HCT116 (cell line): ENCODE data around the gene CHEK2. TPM values are rescaled to one million over a fixed set of nuclear protein-coding genes. Genes with fewer than 3 reads are reported as not detected.

Experiments
- ATAC-seq: fragments of 200-7000 bp; cut with Tn5 transposase; 2 replicates; pipeline ENCODE4 v1.9.1; 2020; ENCODE audit warnings: mild to moderate bottlenecking, moderate library complexity
- BruUV-seq: library from RNA; stranded (reverse); fragments of 400-500 nt; replicated peaks from 2 replicates; lab custom pipeline; 2021; lab: Mats Ljungman, UMichigan
- CTCF ChIA-PET: fragments of 300-600 bp; sonication (Branson Sonifier 250); formaldehyde crosslinking; loops from one replicate; lab custom pipeline; 2021; ENCODE audit warnings: antibody characterized with exemption; lab: Charles Lee
- POLR2A ChIA-PET: fragments of 300-600, 350-600 bp; sonication (Branson Sonifier 250); formaldehyde crosslinking; loops from one replicate; lab custom pipeline; 2021; ENCODE audit warnings: antibody characterized with exemption; lab: Charles Lee
- RAD21 ChIA-PET, 2 experiments: fragments of 300-600 bp; sonication (Branson Sonifier 250); formaldehyde crosslinking; loops; one replicate each; lab custom pipeline; 2023; ENCODE audit warnings: low total read pairs in 2 of 2; ENCODE audit not compliant: uncharacterized antibody in 2 of 2, unreplicated experiment in 2 of 2, low non-redundant PET in 1 of 2; lab: Charles Lee
- DNase-seq: peaks from one replicate; pipeline ENCODE4 v3.0.0-alpha.2; 2010; ENCODE audit warnings: low read depth, low spot score
- H2AFZ ChIP-seq: fragments of 200-600 bp; shearing (Covaris generic), sonication (generic); 2 replicates; pipeline ENCODE4 v1.6.1; 2017; ENCODE audit warnings: low read depth, mixed run types, mixed read lengths, antibody characterized with exemption, low read length; ENCODE audit not compliant: poor library complexity, severe bottlenecking
- H3K27ac ChIP-seq: 2 replicates; pipeline ENCODE4 v1.5.1; 2012; ENCODE audit warnings: low read depth, low read length
- H3K27me3 ChIP-seq: fragments of 200-600 bp; sonication (generic); 2 replicates; pipeline ENCODE4 v1.6.1; 2016; ENCODE audit warnings: mixed run types, low read length, mixed read lengths; ENCODE audit not compliant: insufficient read depth
- H3K36me3 ChIP-seq, 2 experiments: fragments of 200-500 bp in 1 of 2; fragments of 200-600 bp in 1 of 2; sonication (Bioruptor generic) in 1 of 2; sonication (generic) in 1 of 2; 2 replicates each; pipeline versions ENCODE4 v1.5.1 to v1.6.1; 2014 to 2016; ENCODE audit warnings: low read length in 2 of 2, inconsistent platforms in 1 of 2, mixed read lengths in 1 of 2, mixed run types in 1 of 2; ENCODE audit not compliant: insufficient read depth in 2 of 2, control insufficient read depth in 1 of 2
- H3K4me1 ChIP-seq, 2 experiments: fragments of 200-600 bp in 1 of 2; sonication (generic) in 1 of 2; 2 replicates each; pipeline versions ENCODE4 v1.5.1 to v1.6.1; 2012 to 2017; ENCODE audit warnings: low read length in 2 of 2, inconsistent platforms in 1 of 2, mild to moderate bottlenecking in 1 of 2, mixed read lengths in 1 of 2, mixed run types in 1 of 2, moderate library complexity in 1 of 2; ENCODE audit not compliant: insufficient read depth in 2 of 2, control insufficient read depth in 1 of 2
- H3K4me2 ChIP-seq: fragments of 200-600 bp; sonication (generic); 2 replicates; pipeline ENCODE4 v1.6.1; 2017; ENCODE audit warnings: mixed run types, low read length, mixed read lengths
- H3K4me3 ChIP-seq, 2 experiments: fragments of 200-600 bp in 1 of 2; sonication (generic) in 1 of 2; replicated peaks in 1 of 2; 2 replicates each; pipeline ENCODE4 v1.5.1; 2011 to 2016; ENCODE audit warnings: low read length in 2 of 2, control low read depth in 1 of 2, low read depth in 1 of 2, mild to moderate bottlenecking in 1 of 2, mixed read lengths in 1 of 2, mixed run types in 1 of 2
- H3K79me2 ChIP-seq: fragments of 200-600 bp; sonication (generic); 2 replicates; pipeline ENCODE4 v1.6.1; 2017; ENCODE audit warnings: mild to moderate bottlenecking, mixed run types, low read length, moderate library complexity, mixed read lengths; ENCODE audit not compliant: insufficient read depth
- H3K9ac ChIP-seq: fragments of 200-600 bp; sonication (generic); 2 replicates; pipeline ENCODE4 v1.6.1; 2016; ENCODE audit warnings: low read length, mixed read lengths
- H3K9me2 ChIP-seq: fragments of 200-600 bp; sonication (generic), shearing (Covaris generic); 2 replicates; pipeline ENCODE4 v1.6.1; 2017; ENCODE audit warnings: mixed run types, mild to moderate bottlenecking, moderate library complexity; ENCODE audit not compliant: insufficient read depth
- H3K9me3 ChIP-seq, 2 experiments: fragments of 200-500 bp in 1 of 2; fragments of 200-600 bp in 1 of 2; sonication (Bioruptor generic) in 1 of 2; sonication (generic) in 1 of 2; 2 replicates each; pipeline ENCODE4 v1.6.1; 2014 to 2017; ENCODE audit warnings: low read length in 2 of 2, mixed read lengths in 2 of 2, inconsistent platforms in 1 of 2, low read depth in 1 of 2, mild to moderate bottlenecking in 1 of 2, mixed run types in 1 of 2, moderate library complexity in 1 of 2; ENCODE audit not compliant: control insufficient read depth in 1 of 2, insufficient read depth in 1 of 2
- H4K20me1 ChIP-seq: fragments of 200-600 bp; sonication (generic), shearing (Covaris generic); 2 replicates; pipeline ENCODE4 v1.6.1; 2017; ENCODE audit warnings: mixed run types, mild to moderate bottlenecking, moderate library complexity; ENCODE audit not compliant: insufficient read depth
- ATF3 ChIP-seq: IDR thresholded peaks from 2 replicates; pipeline ENCODE4 v1.6.1; 2012
- CEBPB ChIP-seq: IDR thresholded peaks from 2 replicates; pipeline ENCODE4 v1.6.1; 2012; ENCODE audit warnings: low read depth
- CTCF ChIP-seq, 3 experiments: fragments of 200-600 bp in 1 of 3; sonication (generic) in 1 of 3; IDR thresholded peaks in 2 of 3; conservative IDR thresholded peaks in 1 of 3; 2 replicates each; pipeline ENCODE4 v1.5.1; 2012 to 2017; ENCODE audit warnings: low read depth in 2 of 3, low read length in 2 of 3, antibody characterized with exemption in 1 of 3, borderline replicate concordance in 1 of 3, control low read depth in 1 of 3, mild to moderate bottlenecking in 1 of 3, mixed read lengths in 1 of 3, mixed run types in 1 of 3, moderate library complexity in 1 of 3; ENCODE audit not compliant: insufficient read depth in 1 of 3
- EGR1 ChIP-seq: IDR thresholded peaks from 2 replicates; pipeline ENCODE4 v1.6.1; 2012; ENCODE audit warnings: low read depth
- ELF1 ChIP-seq: IDR thresholded peaks from 2 replicates; pipeline ENCODE4 v1.6.1; 2012; ENCODE audit warnings: low read depth, borderline replicate concordance
- EZH2 ChIP-seq: fragments of 200-600 bp; sonication (generic); IDR thresholded peaks from 2 replicates; pipeline ENCODE4 v1.6.1; 2017; ENCODE audit warnings: antibody characterized with exemption, mixed run types
- FOSL1 ChIP-seq: IDR thresholded peaks from 2 replicates; pipeline ENCODE4 v1.6.1; 2012; ENCODE audit warnings: low read depth
- POLR2AphosphoS5 ChIP-seq: IDR thresholded peaks from 2 replicates; pipeline ENCODE4 v1.6.1; 2011; ENCODE audit warnings: mild to moderate bottlenecking, low read depth, low read length, moderate library complexity
- SIN3A ChIP-seq: IDR thresholded peaks from 2 replicates; pipeline ENCODE4 v1.6.1; 2012; ENCODE audit warnings: low read depth
- SRF ChIP-seq: IDR thresholded peaks from 2 replicates; pipeline ENCODE4 v1.6.1; 2012; ENCODE audit warnings: low read depth
- TCF7L2 ChIP-seq: IDR thresholded peaks from 2 replicates; pipeline ENCODE4 v1.7.0; 2011; ENCODE audit warnings: borderline replicate concordance, inconsistent platforms; ENCODE audit not compliant: insufficient read depth, insufficient read length; ENCODE audit errors: extremely low read depth
- YY1 ChIP-seq: IDR thresholded peaks from 2 replicates; pipeline ENCODE4 v1.6.1; 2011; ENCODE audit warnings: low read length, low read depth, moderate library complexity, mild to moderate bottlenecking; ENCODE audit not compliant: insufficient replicate concordance; ENCODE audit errors: extremely low read depth
- ZBTB33 ChIP-seq: IDR thresholded peaks from 2 replicates; pipeline ENCODE4 v1.6.1; 2011; ENCODE audit warnings: mild to moderate bottlenecking, low read length, moderate library complexity; ENCODE audit not compliant: insufficient replicate concordance; ENCODE audit errors: extremely low read depth
- intact Hi-C: fragments of 100-400 bp; cut with micrococcal nuclease; formaldehyde crosslinking; loops from 2 replicates; pipeline ENCODE4 v1.10.0; 2022
- total RNA-seq: library from RNA; stranded (reverse); gene quantifications from one replicate; pipeline ENCODE4 v1.2.1, GENCODE V29; 2021; ENCODE audit not compliant: unreplicated experiment

Gene CHEK2
- total RNA-seq, 1 experiment from 2014 or later, result 47.1 TPM

- intact Hi-C loops, result no loop called here
- no peak overlapping the region for H3K4me3 ChIP-seq
- H4K20me1 ChIP-seq, result no peaks in the 10 kb centered on the region
- no peaks in the 10 kb centered on the region for H3K79me2 ChIP-seq
- H3K36me3 ChIP-seq, result no peaks in the 10 kb centered on the region
- no peaks in the 10 kb centered on the region for H3K4me1 ChIP-seq
- H3K27ac ChIP-seq, result no peak overlapping the region
- no peak overlapping the region for H3K4me2 ChIP-seq
- no peaks in the 10 kb centered on the region for H3K9me3 ChIP-seq
- no peaks in the 10 kb centered on the region for H3K27me3 ChIP-seq
- no peak for TF ChIP-seq EGR1
- TF ChIP-seq SIN3A, result no peak
- TF ChIP-seq CEBPB, result no peak
- no peak for TF ChIP-seq FOSL1
- no peak for TF ChIP-seq YY1
- no peak for TF ChIP-seq SRF
- no peak for TF ChIP-seq EZH2
- TF ChIP-seq ZBTB33, result no peak
- no peak for TF ChIP-seq TCF7L2
- TF ChIP-seq ATF3, result no peak
- no peak for TF ChIP-seq CTCF (IDR thresholded peaks at IDR 0.05 in 2 of 3, conservative IDR thresholded peaks at IDR 0.05 in 1 of 3; ENCODE audit: borderline replicate concordance in 1 of 3, insufficient read depth in 1 of 3, low read depth in 2 of 3, low read length in 2 of 3)
- no peak for TF ChIP-seq POLR2AphosphoS5
- no peak for TF ChIP-seq ELF1
- TF ChIP-seq, all 23 proteins: peak for 0
- Histone ChIP-seq H3K9ac (no peak overlapping the region), H3K9me2 (no peaks in the 10 kb centered on the region), H2AFZ (no peak overlapping the region)
- BruUV-seq, result no TSS peak
- ATAC-seq (no peak), DNase-seq (no peak)
- ChIA-PET POLR2A (no interaction called here), CTCF (no interaction called here), RAD21 (no interaction called here)
These were observed 102.3 kb downstream of the CHEK2 start for GRCh38 chr22:28639321-28639720.

Other genes starting within 250 kb of the CHEK2 start
- 0.12 TPM for gene TTC28, start 62.0 kb downstream of the CHEK2 start, total RNA-seq
- gene HSCB, start 219 bp upstream of the CHEK2 start, total RNA-seq, result 14.5 TPM
- 22.1 TPM for gene CCDC117, start 30.9 kb upstream of the CHEK2 start, total RNA-seq
- gene XBP1, start 58.7 kb upstream of the CHEK2 start, total RNA-seq, result 81.3 TPM
- 12.2 TPM for gene ZNRF3, start 141.8 kb upstream of the CHEK2 start, total RNA-seq